ENCODE results near the gene WDFY2. TPM values are rescaled to one million over a fixed set of nuclear protein-coding genes. Genes with fewer than 3 reads are reported as not detected.
A peak's percentile ranks its signal among the peaks of the same experiment; 100 is the strongest.
"Not testable (repeated sequence)": the region's sequence is repeated elsewhere in the genome, so short reads cannot be mapped to it uniquely, and the experiment has no call there.

The WDFY2 gene
- total and polyA plus RNA-seq, 2 donors, result 3.4 to 7.4 TPM

DNA sequence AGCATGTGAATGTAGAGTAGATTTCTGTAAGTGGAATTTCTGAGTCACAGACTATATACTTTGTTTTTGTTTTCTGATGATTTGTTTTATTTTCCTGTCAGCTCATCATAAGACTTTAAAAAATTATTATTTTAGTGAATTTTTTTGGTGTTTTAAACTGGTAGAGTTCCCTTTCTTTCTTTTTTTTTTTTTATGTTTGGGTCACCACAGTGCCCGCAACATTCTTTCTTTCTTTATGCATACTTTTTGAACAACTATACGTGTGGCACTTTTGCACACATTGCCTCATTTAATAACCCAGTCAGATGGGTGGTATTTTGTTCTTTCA, 46.0 kb downstream of the WDFY2 start:
- Histone ChIP-seq H3K27ac (ENCODE audit: low read depth in 1 of 2, low read length in 1 of 2) (no peak overlapping the region), H3K4me1 (ENCODE audit: control insufficient read depth in 2 of 2, insufficient read depth in 2 of 2, low read length in 2 of 2) (peaks cover 0 to 4% of the 10 kb centered on the region in 2 donors), H3K9me3 (ENCODE audit: control insufficient read depth in 2 of 2, insufficient read depth in 1 of 2, low read length in 1 of 2) (peaks cover 0 to 3% of the 10 kb centered on the region in 2 donors), H3K4me3 (ENCODE audit: low read length in 2 of 2) (no peak overlapping the region), H3K36me3 (ENCODE audit: control insufficient read depth in 2 of 2, insufficient read depth in 2 of 2, low read length in 1 of 2) (no peaks in the 10 kb centered on the region), H3K27me3 (ENCODE audit: control insufficient read depth in 2 of 2, insufficient read depth in 1 of 2, low read length in 1 of 2) (no peaks in the 10 kb centered on the region)
- 98% methylated on average over 2 of the region's 2 CpGs for WGBS
- no peak for DNase-seq (ENCODE audit: low read depth in 6 of 9, low spot score in 9 of 9)

DNA sequence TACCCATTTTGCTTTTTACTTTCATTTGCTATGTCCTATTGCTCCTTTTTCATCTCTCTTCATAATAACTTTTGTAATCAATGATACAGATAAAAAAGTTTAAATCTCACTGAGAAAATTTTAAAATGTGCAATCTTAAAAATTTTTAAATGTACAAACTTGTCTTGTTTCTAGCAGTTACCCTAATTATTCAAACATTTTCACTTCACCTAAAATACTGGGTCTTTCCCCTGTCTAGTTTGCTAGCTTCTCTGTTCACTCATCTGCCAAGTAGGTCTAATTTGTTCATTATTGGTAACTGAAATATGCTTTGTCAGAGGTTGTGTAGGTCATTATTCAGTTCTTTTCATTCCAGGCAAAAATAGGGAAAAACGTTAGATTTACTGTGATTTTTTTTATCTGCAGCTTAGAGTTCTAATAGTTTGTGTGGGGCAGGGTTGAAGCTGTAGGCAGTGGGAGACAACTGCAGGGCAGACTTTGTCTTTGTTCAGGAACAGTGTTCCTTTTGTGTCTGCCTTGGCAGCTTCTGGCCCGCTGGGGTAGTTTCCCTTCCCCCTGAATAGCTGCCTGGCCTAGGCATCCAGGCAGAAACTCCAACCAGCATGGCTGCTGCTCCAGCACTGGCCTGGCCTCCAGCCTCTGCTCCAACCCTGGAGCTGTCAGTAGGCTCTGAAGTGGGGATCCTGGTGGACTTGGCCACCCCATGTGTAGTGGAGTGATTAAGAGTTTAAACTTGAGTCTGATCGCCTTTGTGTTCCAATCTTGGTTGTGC, 48.5 kb downstream of the WDFY2 start:
- Histone ChIP-seq H3K27ac (ENCODE audit: low read depth in 1 of 2, low read length in 1 of 2) (no peak overlapping the region), H3K4me1 (ENCODE audit: control insufficient read depth in 2 of 2, insufficient read depth in 2 of 2, low read length in 2 of 2) (peaks cover 0 to 6% of the 10 kb centered on the region in 2 donors), H3K4me3 (ENCODE audit: low read length in 2 of 2) (no peak overlapping the region), H3K36me3 (ENCODE audit: control insufficient read depth in 2 of 2, insufficient read depth in 2 of 2, low read length in 1 of 2) (no peaks in the 10 kb centered on the region), H3K9me3 (ENCODE audit: control insufficient read depth in 2 of 2, insufficient read depth in 1 of 2, low read length in 1 of 2) (peaks cover 0 to 3% of the 10 kb centered on the region in 2 donors), H3K27me3 (ENCODE audit: control insufficient read depth in 2 of 2, insufficient read depth in 1 of 2, low read length in 1 of 2) (no peaks in the 10 kb centered on the region)
- WGBS, result 93% methylated on average over 3 of the region's 3 CpGs
- no peak for DNase-seq (ENCODE audit: low read depth in 6 of 9, low spot score in 9 of 9)

DNA sequence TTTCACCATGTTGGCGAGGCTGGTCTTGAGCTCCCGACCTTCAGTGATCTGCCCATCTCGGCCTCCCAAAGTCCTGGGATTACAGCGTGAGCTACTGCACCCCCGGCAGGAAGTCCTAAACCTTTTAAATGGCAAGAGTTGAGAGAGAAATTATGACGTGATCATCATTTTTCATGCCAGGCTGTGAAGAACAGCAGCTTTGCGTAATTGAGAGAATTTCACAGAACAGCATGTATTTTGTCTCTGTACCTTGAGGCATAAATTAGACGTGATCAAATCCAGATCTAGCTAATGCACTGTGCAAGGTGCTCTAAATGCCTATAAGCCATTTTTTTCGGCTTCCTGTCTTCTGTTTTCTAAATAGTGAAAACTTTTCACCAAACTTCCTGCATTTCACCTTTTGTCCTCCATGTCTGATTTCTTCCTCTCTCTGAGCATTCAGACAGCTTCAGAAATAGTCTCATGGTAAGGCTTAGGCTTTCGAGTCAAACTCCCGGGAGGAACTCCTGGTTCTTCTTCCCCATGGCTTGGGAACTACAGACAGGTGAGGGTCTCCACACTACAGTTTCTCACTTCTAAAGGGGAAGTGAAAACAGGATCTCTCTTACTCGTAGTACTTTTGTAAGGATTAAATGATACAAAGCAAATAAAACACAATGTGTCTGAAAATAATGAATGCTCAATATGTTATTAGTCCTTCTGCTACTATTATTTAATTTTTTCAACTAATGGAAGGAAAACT, 51.0 kb downstream of the WDFY2 start:
- 78% methylated on average over 12 of the region's 12 CpGs for WGBS
- Histone ChIP-seq H3K4me1 (ENCODE audit: control insufficient read depth in 2 of 2, insufficient read depth in 2 of 2, low read length in 2 of 2) (peaks cover 0 to 6% of the 10 kb centered on the region in 2 donors), H3K9me3 (ENCODE audit: control insufficient read depth in 2 of 2, insufficient read depth in 1 of 2, low read length in 1 of 2) (no peaks in the 10 kb centered on the region), H3K36me3 (ENCODE audit: control insufficient read depth in 2 of 2, insufficient read depth in 2 of 2, low read length in 1 of 2) (no peaks in the 10 kb centered on the region), H3K4me3 (ENCODE audit: low read length in 2 of 2) (no peak overlapping the region), H3K27ac (ENCODE audit: low read depth in 1 of 2, low read length in 1 of 2) (peak overlapping the region in 1 of 2 donors; percentile 69), H3K27me3 (ENCODE audit: control insufficient read depth in 2 of 2, insufficient read depth in 1 of 2, low read length in 1 of 2) (no peaks in the 10 kb centered on the region)
- DNase-seq (ENCODE audit: low read depth in 6 of 9, low spot score in 9 of 9), result peak in 1 of 9 donors; percentile 28

DNA sequence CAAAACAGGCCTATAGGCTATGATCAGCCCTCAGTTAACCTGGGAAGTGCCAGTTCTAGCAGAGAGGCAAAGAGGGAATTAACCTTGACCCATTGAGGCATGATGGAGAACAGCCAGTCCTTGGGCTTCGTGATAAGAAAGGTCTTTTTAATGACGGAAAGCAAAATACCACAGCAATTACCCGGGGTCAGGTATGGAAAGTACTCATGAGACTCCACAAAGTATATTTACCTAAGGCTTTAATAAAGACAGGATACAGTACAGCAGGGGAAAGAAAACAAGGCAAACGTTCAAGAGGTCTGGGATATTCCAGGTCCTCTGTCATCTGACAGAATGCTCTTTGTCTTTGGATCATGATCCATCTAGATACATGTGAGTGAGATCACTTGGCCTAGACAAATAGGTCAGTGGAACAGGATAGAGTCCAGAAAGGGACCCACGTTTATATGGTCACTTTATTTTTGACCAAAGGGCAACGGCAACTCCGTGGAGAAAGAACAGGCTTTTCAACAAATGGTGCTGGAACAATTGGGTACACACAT, 52.2 kb downstream of the WDFY2 start:
- no peak for DNase-seq (ENCODE audit: low read depth in 6 of 9, low spot score in 9 of 9)
- Histone ChIP-seq H3K27me3 (ENCODE audit: control insufficient read depth in 2 of 2, insufficient read depth in 1 of 2, low read length in 1 of 2) (no peaks in the 10 kb centered on the region), H3K9me3 (ENCODE audit: control insufficient read depth in 2 of 2, insufficient read depth in 1 of 2, low read length in 1 of 2) (no peaks in the 10 kb centered on the region), H3K36me3 (ENCODE audit: control insufficient read depth in 2 of 2, insufficient read depth in 2 of 2, low read length in 1 of 2) (no peaks in the 10 kb centered on the region), H3K4me3 (ENCODE audit: low read length in 2 of 2) (no peak overlapping the region), H3K27ac (ENCODE audit: low read depth in 1 of 2, low read length in 1 of 2) (no peak overlapping the region), H3K4me1 (ENCODE audit: control insufficient read depth in 2 of 2, insufficient read depth in 2 of 2, low read length in 2 of 2) (peaks cover 0 to 6% of the 10 kb centered on the region in 2 donors)
- WGBS, result 97% methylated on average over 7 of the region's 7 CpGs

DNA sequence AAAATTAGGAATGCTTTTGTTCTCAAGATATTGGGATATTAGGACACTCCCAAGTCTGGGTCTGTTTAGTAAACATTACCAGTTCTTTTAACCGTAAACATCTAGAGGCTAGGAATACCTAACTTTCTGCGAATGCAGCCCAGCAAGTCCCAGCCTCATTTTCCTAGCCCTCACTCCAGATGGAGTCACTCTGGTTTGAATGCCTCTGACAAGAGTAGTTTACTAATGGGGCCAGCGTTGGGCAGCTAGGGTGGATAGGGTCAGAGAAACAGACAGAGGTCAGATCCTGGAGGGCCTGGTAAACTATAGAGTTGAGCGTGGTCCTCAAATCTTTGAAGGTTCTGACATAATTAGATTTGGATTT, 53.6 kb downstream of the WDFY2 start:
- DNase-seq (ENCODE audit: low read depth in 6 of 9, low spot score in 9 of 9), result no peak
- no peak overlapping the region for H3K27ac ChIP-seq (ENCODE audit: low read depth in 1 of 2, low read length in 1 of 2)
- H3K36me3 ChIP-seq (ENCODE audit: control insufficient read depth in 2 of 2, insufficient read depth in 2 of 2, low read length in 1 of 2), result no peaks in the 10 kb centered on the region
- no peak overlapping the region for H3K4me3 ChIP-seq (ENCODE audit: low read length in 2 of 2)
- WGBS, result over 99% methylated on average over 4 of the region's 4 CpGs
- H3K27me3 ChIP-seq (ENCODE audit: control insufficient read depth in 2 of 2, insufficient read depth in 1 of 2, low read length in 1 of 2), result no peaks in the 10 kb centered on the region
- no peaks in the 10 kb centered on the region for H3K9me3 ChIP-seq (ENCODE audit: control insufficient read depth in 2 of 2, insufficient read depth in 1 of 2, low read length in 1 of 2)
- peaks cover 0 to 6% of the 10 kb centered on the region in 2 donors for H3K4me1 ChIP-seq (ENCODE audit: control insufficient read depth in 2 of 2, insufficient read depth in 2 of 2, low read length in 2 of 2)

DNA sequence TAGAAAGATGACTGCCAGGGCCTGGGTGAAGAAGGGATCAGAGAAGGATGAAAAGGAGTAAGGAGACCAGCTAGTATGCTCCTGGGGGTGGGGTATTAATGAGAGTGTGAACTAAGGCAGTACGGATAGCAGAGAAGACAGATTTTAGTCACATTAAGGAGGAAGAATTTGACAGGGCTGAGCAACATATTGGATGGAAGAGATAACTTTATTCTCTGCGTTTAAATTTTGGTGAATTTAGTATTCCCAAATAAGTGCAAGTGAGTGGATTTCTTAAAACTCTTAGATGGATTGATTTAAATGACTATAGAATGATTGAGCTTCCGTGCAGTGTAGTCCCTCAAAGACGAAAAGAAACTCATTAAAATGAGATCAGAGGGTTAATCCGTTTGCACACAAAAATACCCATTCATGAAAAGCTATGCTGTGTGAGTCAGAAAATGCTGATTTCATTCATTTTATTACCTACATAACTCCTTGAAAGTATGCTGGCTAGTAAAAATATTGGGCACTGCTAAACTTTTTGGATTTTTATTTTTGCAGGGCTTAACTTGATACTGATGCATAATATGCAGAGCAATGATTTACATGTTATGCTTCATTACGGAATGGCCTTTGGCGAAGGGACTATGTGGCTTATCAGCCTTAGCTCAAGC, 54.1 kb downstream of the WDFY2 start:
- no peak overlapping the region for H3K27ac ChIP-seq (ENCODE audit: low read depth in 1 of 2, low read length in 1 of 2)
- no peak overlapping the region for H3K4me3 ChIP-seq (ENCODE audit: low read length in 2 of 2)
- no peak for DNase-seq (ENCODE audit: low read depth in 6 of 9, low spot score in 9 of 9)
- H3K27me3 ChIP-seq (ENCODE audit: control insufficient read depth in 2 of 2, insufficient read depth in 1 of 2, low read length in 1 of 2), result no peaks in the 10 kb centered on the region
- no peaks in the 10 kb centered on the region for H3K9me3 ChIP-seq (ENCODE audit: control insufficient read depth in 2 of 2, insufficient read depth in 1 of 2, low read length in 1 of 2)
- peaks cover 0 to 4% of the 10 kb centered on the region in 2 donors for H3K4me1 ChIP-seq (ENCODE audit: control insufficient read depth in 2 of 2, insufficient read depth in 2 of 2, low read length in 2 of 2)
- WGBS, result 99% methylated on average over 7 of the region's 7 CpGs
- no peaks in the 10 kb centered on the region for H3K36me3 ChIP-seq (ENCODE audit: control insufficient read depth in 2 of 2, insufficient read depth in 2 of 2, low read length in 1 of 2)

DNA sequence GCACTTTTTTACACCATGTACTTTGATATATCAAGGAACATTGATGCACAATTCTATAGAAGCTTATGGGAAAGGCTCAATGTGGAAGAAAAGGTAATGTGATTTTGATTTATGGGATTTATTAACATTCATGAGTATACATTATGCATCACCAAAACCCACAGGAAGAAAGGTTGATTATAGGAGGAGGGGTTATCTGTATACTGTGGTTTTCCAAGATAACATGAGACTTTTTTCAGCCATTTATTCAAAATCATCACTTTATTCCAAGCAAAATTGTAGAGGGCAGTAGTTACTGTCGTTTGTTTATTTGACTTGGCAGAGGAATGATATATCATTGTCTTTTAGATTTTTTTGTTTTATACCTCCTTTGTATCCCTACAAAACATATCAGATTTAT, 54.9 kb downstream of the WDFY2 start:
- Histone ChIP-seq H3K4me1 (ENCODE audit: control insufficient read depth in 2 of 2, insufficient read depth in 2 of 2, low read length in 2 of 2) (peaks cover 0 to 7% of the 10 kb centered on the region in 2 donors), H3K36me3 (ENCODE audit: control insufficient read depth in 2 of 2, insufficient read depth in 2 of 2, low read length in 1 of 2) (no peaks in the 10 kb centered on the region), H3K4me3 (ENCODE audit: low read length in 2 of 2) (no peak overlapping the region), H3K27me3 (ENCODE audit: control insufficient read depth in 2 of 2, insufficient read depth in 1 of 2, low read length in 1 of 2) (no peaks in the 10 kb centered on the region), H3K27ac (ENCODE audit: low read depth in 1 of 2, low read length in 1 of 2) (no peak overlapping the region), H3K9me3 (ENCODE audit: control insufficient read depth in 2 of 2, insufficient read depth in 1 of 2, low read length in 1 of 2) (no peaks in the 10 kb centered on the region)
- WGBS, result 90% methylated on average over 1 of the region's 1 CpG
- no peak for DNase-seq (ENCODE audit: low read depth in 6 of 9, low spot score in 9 of 9)

DNA sequence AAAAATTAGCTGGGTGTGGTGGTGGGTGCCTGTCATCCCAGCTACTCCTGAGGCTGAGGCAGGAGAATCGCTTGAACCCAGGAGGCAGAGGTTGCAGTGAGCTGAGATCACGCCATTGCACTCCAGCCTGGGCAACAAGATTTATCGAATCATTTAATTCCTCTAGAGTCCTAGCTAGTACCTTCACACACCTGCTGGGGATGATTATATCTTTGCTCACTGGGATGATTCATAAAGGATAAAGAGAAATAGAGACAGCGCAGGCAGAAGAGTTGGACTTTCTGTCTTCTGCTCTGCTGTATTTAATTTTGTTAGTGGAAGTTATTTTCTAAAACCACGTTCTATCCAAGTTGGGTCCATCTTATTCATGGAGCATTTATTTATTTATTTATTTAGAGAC, 56.4 kb downstream of the WDFY2 start:
- not testable (repeated sequence) for H3K36me3 ChIP-seq (ENCODE audit: control insufficient read depth in 2 of 2, insufficient read depth in 2 of 2, low read length in 1 of 2); H3K9me3 ChIP-seq (ENCODE audit: control insufficient read depth in 2 of 2, insufficient read depth in 1 of 2, low read length in 1 of 2); H3K27me3 ChIP-seq (ENCODE audit: control insufficient read depth in 2 of 2, insufficient read depth in 1 of 2, low read length in 1 of 2); DNase-seq (ENCODE audit: low read depth in 6 of 9, low spot score in 9 of 9); H3K4me3 ChIP-seq (ENCODE audit: low read length in 2 of 2); H3K27ac ChIP-seq (ENCODE audit: low read depth in 1 of 2, low read length in 1 of 2)
- peaks cover 12 to 14% of the 10 kb centered on the region in 2 donors for H3K4me1 ChIP-seq (ENCODE audit: control insufficient read depth in 2 of 2, insufficient read depth in 2 of 2, low read length in 2 of 2)
- WGBS, result 96% methylated on average over 5 of the region's 5 CpGs

Data from thymus (tissue), 11 donors.